Measurements from ENCODE around the gene GRIK3.

Gene GRIK3

GRCh38 chr1:36858553-36858952, 175.8 kb downstream of the GRIK3 start:
- H3K14ac ChIP-seq (ENCODE audit: low read length) = no peak overlapping the region
- H3K9me3 ChIP-seq (ENCODE audit: insufficient read depth, low read depth, low read length) = no peaks in the 10 kb centered on the region
- no CpG with 5 or more reads among the region's 5 CpGs for WGBS (ENCODE audit: extremely low coverage, insufficient coverage, insufficient read length)
- DNase-seq = no peak
- no peak overlapping the region for H3K4ac ChIP-seq (ENCODE audit: low read depth, low read length)
- H3K4me2 ChIP-seq (ENCODE audit: low read length) = no peak overlapping the region
- H4K12ac ChIP-seq (ENCODE audit: low read depth, low read length) = no peak overlapping the region
- H3K27ac ChIP-seq (ENCODE audit: low read depth, low read length) = no peak overlapping the region
- H2BK5ac ChIP-seq (ENCODE audit: low read depth, low read length, poor library complexity) = no peak overlapping the region
- H3K23ac ChIP-seq (ENCODE audit: low read length) = no peak overlapping the region
- no peaks in the 10 kb centered on the region for H3K79me1 ChIP-seq (ENCODE audit: low read length)
- H2AFZ ChIP-seq (ENCODE audit: insufficient read depth, low read length, poor library complexity) = no peak overlapping the region
- no peaks in the 10 kb centered on the region for H3K4me1 ChIP-seq (ENCODE audit: control insufficient read depth in 1 of 2, insufficient read depth in 2 of 2, low read length in 2 of 2)
- H2BK120ac ChIP-seq (ENCODE audit: insufficient read depth, low read length, poor library complexity) = no peak overlapping the region
- H3K4me3 ChIP-seq (ENCODE audit: low read depth, low read length) = no peak overlapping the region
- H4K8ac ChIP-seq (ENCODE audit: low read depth, low read length) = no peak overlapping the region
- no peaks in the 10 kb centered on the region for H3K79me2 ChIP-seq (ENCODE audit: control insufficient read depth, insufficient read depth, low read length, poor library complexity)
- H3K9ac ChIP-seq (ENCODE audit: low read length) = no peak overlapping the region
- H4K91ac ChIP-seq (ENCODE audit: low read depth, low read length) = no peak overlapping the region
- H2AK5ac ChIP-seq (ENCODE audit: low read length) = no peak overlapping the region
- H2BK12ac ChIP-seq (ENCODE audit: low read length) = no peak overlapping the region
- H3K18ac ChIP-seq (ENCODE audit: low read length) = no peak overlapping the region
- H3K27me3 ChIP-seq (ENCODE audit: insufficient read depth, low read length) = no peaks in the 10 kb centered on the region
- no peaks in the 10 kb centered on the region for H3K36me3 ChIP-seq (ENCODE audit: control insufficient read depth in 1 of 2, insufficient read depth in 2 of 2, low read length in 2 of 2)

GRCh38 chr1:36857754-36858153, 176.6 kb downstream of the GRIK3 start:
- Histone ChIP-seq H3K4me3 (ENCODE audit: low read depth, low read length) (no peak overlapping the region), H2BK12ac (ENCODE audit: low read length) (no peak overlapping the region), H3K9me3 (ENCODE audit: insufficient read depth, low read depth, low read length) (no peaks in the 10 kb centered on the region), H3K36me3 (ENCODE audit: control insufficient read depth in 1 of 2, insufficient read depth in 2 of 2, low read length in 2 of 2) (no peaks in the 10 kb centered on the region), H3K18ac (ENCODE audit: low read length) (no peak overlapping the region), H4K12ac (ENCODE audit: low read depth, low read length) (no peak overlapping the region), H3K4me1 (ENCODE audit: control insufficient read depth in 1 of 2, insufficient read depth in 2 of 2, low read length in 2 of 2) (no peaks in the 10 kb centered on the region), H4K91ac (ENCODE audit: low read depth, low read length) (no peak overlapping the region), H4K8ac (ENCODE audit: low read depth, low read length) (no peak overlapping the region), H3K27ac (ENCODE audit: low read depth, low read length) (no peak overlapping the region), H3K79me2 (ENCODE audit: control insufficient read depth, insufficient read depth, low read length, poor library complexity) (no peaks in the 10 kb centered on the region), H2BK5ac (ENCODE audit: low read depth, low read length, poor library complexity) (no peak overlapping the region), H3K79me1 (ENCODE audit: low read length) (no peaks in the 10 kb centered on the region), H3K4me2 (ENCODE audit: low read length) (no peak overlapping the region), H2BK120ac (ENCODE audit: insufficient read depth, low read length, poor library complexity) (no peak overlapping the region), H3K14ac (ENCODE audit: low read length) (no peak overlapping the region), H3K9ac (ENCODE audit: low read length) (no peak overlapping the region), H2AK5ac (ENCODE audit: low read length) (no peak overlapping the region), H3K23ac (ENCODE audit: low read length) (no peak overlapping the region), H3K27me3 (ENCODE audit: insufficient read depth, low read length) (no peaks in the 10 kb centered on the region), H2AFZ (ENCODE audit: insufficient read depth, low read length, poor library complexity) (no peak overlapping the region), H3K4ac (ENCODE audit: low read depth, low read length) (no peak overlapping the region)
- no peak for DNase-seq
- no CpG with 5 or more reads among the region's 5 CpGs for WGBS (ENCODE audit: extremely low coverage, insufficient coverage, insufficient read length)

- Histone ChIP-seq H3K9ac (ENCODE audit: low read length) (no peak overlapping the region), H3K4me3 (ENCODE audit: low read depth, low read length) (no peak overlapping the region), H4K8ac (ENCODE audit: low read depth, low read length) (no peak overlapping the region), H2BK120ac (ENCODE audit: insufficient read depth, low read length, poor library complexity) (no peak overlapping the region), H3K9me3 (ENCODE audit: insufficient read depth, low read depth, low read length) (no peaks in the 10 kb centered on the region), H2AFZ (ENCODE audit: insufficient read depth, low read length, poor library complexity) (no peak overlapping the region), H3K27ac (ENCODE audit: low read depth, low read length) (no peak overlapping the region), H2BK5ac (ENCODE audit: low read depth, low read length, poor library complexity) (no peak overlapping the region), H2AK5ac (ENCODE audit: low read length) (no peak overlapping the region), H3K79me1 (ENCODE audit: low read length) (no peaks in the 10 kb centered on the region), H2BK12ac (ENCODE audit: low read length) (no peak overlapping the region), H3K23ac (ENCODE audit: low read length) (no peak overlapping the region), H3K4me2 (ENCODE audit: low read length) (no peak overlapping the region), H4K91ac (ENCODE audit: low read depth, low read length) (no peak overlapping the region), H3K79me2 (ENCODE audit: control insufficient read depth, insufficient read depth, low read length, poor library complexity) (no peaks in the 10 kb centered on the region), H3K14ac (ENCODE audit: low read length) (no peak overlapping the region), H3K18ac (ENCODE audit: low read length) (no peak overlapping the region), H3K36me3 (ENCODE audit: control insufficient read depth in 1 of 2, insufficient read depth in 2 of 2, low read length in 2 of 2) (no peaks in the 10 kb centered on the region), H3K4me1 (ENCODE audit: control insufficient read depth in 1 of 2, insufficient read depth in 2 of 2, low read length in 2 of 2) (no peaks in the 10 kb centered on the region), H3K27me3 (ENCODE audit: insufficient read depth, low read length) (no peaks in the 10 kb centered on the region), H4K12ac (ENCODE audit: low read depth, low read length) (no peak overlapping the region), H3K4ac (ENCODE audit: low read depth, low read length) (no peak overlapping the region)
- WGBS (ENCODE audit: extremely low coverage, insufficient coverage, insufficient read length) = no CpG with 5 or more reads among the region's 17 CpGs
- DNase-seq = peak in 1 of 2 donors; percentile 22
Measured at GRCh38 chr1:36855699-36856494, 178.4 kb downstream of the GRIK3 start.

GRCh38 chr1:36853638-36854037, 180.7 kb downstream of the GRIK3 start:
- H3K9ac ChIP-seq (ENCODE audit: low read length) = no peak overlapping the region
- H3K79me1 ChIP-seq (ENCODE audit: low read length) = no peaks in the 10 kb centered on the region
- H3K14ac ChIP-seq (ENCODE audit: low read length) = no peak overlapping the region
- no peak overlapping the region for H4K12ac ChIP-seq (ENCODE audit: low read depth, low read length)
- H4K91ac ChIP-seq (ENCODE audit: low read depth, low read length) = no peak overlapping the region
- no peak overlapping the region for H3K18ac ChIP-seq (ENCODE audit: low read length)
- no peaks in the 10 kb centered on the region for H3K27me3 ChIP-seq (ENCODE audit: insufficient read depth, low read length)
- no peak overlapping the region for H3K23ac ChIP-seq (ENCODE audit: low read length)
- no peak overlapping the region for H2BK12ac ChIP-seq (ENCODE audit: low read length)
- no peaks in the 10 kb centered on the region for H3K9me3 ChIP-seq (ENCODE audit: insufficient read depth, low read depth, low read length)
- H2AFZ ChIP-seq (ENCODE audit: insufficient read depth, low read length, poor library complexity) = no peak overlapping the region
- H3K4me1 ChIP-seq (ENCODE audit: control insufficient read depth in 1 of 2, insufficient read depth in 2 of 2, low read length in 2 of 2) = no peaks in the 10 kb centered on the region
- H2AK5ac ChIP-seq (ENCODE audit: low read length) = no peak overlapping the region
- no peak overlapping the region for H2BK5ac ChIP-seq (ENCODE audit: low read depth, low read length, poor library complexity)
- no peaks in the 10 kb centered on the region for H3K79me2 ChIP-seq (ENCODE audit: control insufficient read depth, insufficient read depth, low read length, poor library complexity)
- H3K4me2 ChIP-seq (ENCODE audit: low read length) = no peak overlapping the region
- no peak overlapping the region for H2BK120ac ChIP-seq (ENCODE audit: insufficient read depth, low read length, poor library complexity)
- no peak overlapping the region for H3K27ac ChIP-seq (ENCODE audit: low read depth, low read length)
- WGBS (ENCODE audit: extremely low coverage, insufficient coverage, insufficient read length) = no CpG with 5 or more reads among the region's 14 CpGs
- no peak for DNase-seq
- H3K4ac ChIP-seq (ENCODE audit: low read depth, low read length) = no peak overlapping the region
- no peak overlapping the region for H4K8ac ChIP-seq (ENCODE audit: low read depth, low read length)
- no peaks in the 10 kb centered on the region for H3K36me3 ChIP-seq (ENCODE audit: control insufficient read depth in 1 of 2, insufficient read depth in 2 of 2, low read length in 2 of 2)
- no peak overlapping the region for H3K4me3 ChIP-seq (ENCODE audit: low read depth, low read length)
